Keratinocyte (primary cell): ENCODE measurements around the gene RANBP9. TPM values are rescaled to one million over a fixed set of nuclear protein-coding genes. Genes with fewer than 3 reads are reported as not detected.

Source experiments
- DNase-seq: peaks from one replicate; pipeline ENCODE4 v3.0.0-alpha.2; 2011; ENCODE audit warnings: low read depth, missing footprints, low spot score
- FAIRE-seq: peaks from 2 replicates; lab custom pipeline; 2011; peaks lifted over from hg19 to GRCh38; lab: Jason Lieb, UNC
- H2AFZ ChIP-seq: 2 replicates; pipeline ENCODE4 v1.6.0; 2012; ENCODE audit warnings: low read length, control low read depth, inconsistent platforms; ENCODE audit not compliant: control insufficient read depth
- H3K27ac ChIP-seq: 2 replicates; pipeline ENCODE4 v1.5.1; 2011; ENCODE audit warnings: low read length; ENCODE audit not compliant: control insufficient read depth, insufficient read depth
- H3K27me3 ChIP-seq: 3 replicates; pipeline ENCODE4 v1.6.0; 2011; ENCODE audit warnings: low read length; ENCODE audit not compliant: control insufficient read depth, insufficient read depth; ENCODE audit errors: extremely low read depth
- H3K36me3 ChIP-seq, 2 experiments: 2 replicates in 1 of 2; 3 replicates in 1 of 2; pipeline ENCODE4 v1.5.1; 2011; ENCODE audit warnings: low read length in 2 of 2, mild to moderate bottlenecking in 1 of 2; ENCODE audit not compliant: control insufficient read depth in 2 of 2, insufficient read depth in 2 of 2; ENCODE audit errors: extremely low read depth in 1 of 2
- H3K4me1 ChIP-seq: 3 replicates; pipeline ENCODE4 v1.5.1; 2011; ENCODE audit warnings: low read length; ENCODE audit not compliant: control insufficient read depth, insufficient read depth; ENCODE audit errors: extremely low read depth
- H3K4me2 ChIP-seq: 3 replicates; pipeline ENCODE4 v1.6.0; 2011; ENCODE audit warnings: low read depth, low read length; ENCODE audit not compliant: control insufficient read depth, insufficient read depth; ENCODE audit errors: extremely low read depth
- H3K4me3 ChIP-seq, 3 experiments: fragments of 200-600 bp in 1 of 3; sonication (generic) in 1 of 3; 2 replicates in 2 of 3; 3 replicates in 1 of 3; pipeline ENCODE4 v1.5.1; 2011 to 2016; ENCODE audit warnings: low read length in 3 of 3, mild to moderate bottlenecking in 3 of 3, control low read depth in 2 of 3, inconsistent platforms in 1 of 3, low read depth in 1 of 3, mixed read lengths in 1 of 3, mixed run types in 1 of 3, moderate library complexity in 1 of 3; ENCODE audit not compliant: control insufficient read depth in 2 of 3, insufficient read depth in 2 of 3; ENCODE audit errors: extremely low read depth in 1 of 3
- H3K79me2 ChIP-seq: 2 replicates; pipeline ENCODE4 v1.6.0; 2012; ENCODE audit warnings: low read length; ENCODE audit not compliant: control insufficient read depth, insufficient read depth
- H3K9ac ChIP-seq: 3 replicates; pipeline ENCODE4 v1.6.0; 2011; ENCODE audit warnings: low read length; ENCODE audit not compliant: control insufficient read depth, insufficient read depth; ENCODE audit errors: extremely low read depth
- H3K9me1 ChIP-seq: 3 replicates; pipeline ENCODE4 v1.6.0; 2011; ENCODE audit warnings: low read length; ENCODE audit not compliant: control insufficient read depth, insufficient read depth; ENCODE audit errors: extremely low read depth
- H3K9me3 ChIP-seq: 2 replicates; pipeline ENCODE4 v1.5.1; 2012; ENCODE audit warnings: low read depth, low read length; ENCODE audit not compliant: control insufficient read depth
- H4K20me1 ChIP-seq: 3 replicates; pipeline ENCODE4 v1.6.0; 2011; ENCODE audit warnings: low read length; ENCODE audit not compliant: control insufficient read depth, insufficient read depth; ENCODE audit errors: extremely low read depth
- CTCF ChIP-seq, 3 experiments: IDR thresholded peaks in 1 of 3; conservative IDR thresholded peaks in 1 of 3; optimal IDR thresholded peaks in 1 of 3; 2 replicates in 2 of 3; 3 replicates in 1 of 3; pipeline versions ENCODE3 to v1.5.1; 2011; ENCODE audit warnings: low read length in 3 of 3, mild to moderate bottlenecking in 3 of 3, moderate library complexity in 2 of 3, control low read depth in 1 of 3, inconsistent platforms in 1 of 3; ENCODE audit not compliant: insufficient read depth in 2 of 3; ENCODE audit errors: extremely low read depth in 1 of 3
- EZH2 ChIP-seq: IDR thresholded peaks from one replicate; pipeline ENCODE4 v1.6.1; 2012; ENCODE audit warnings: inconsistent platforms, mild to moderate bottlenecking, low read length, moderate library complexity
- dilution Hi-C: fragments of 300-500 bp; cut with MboI; formaldehyde crosslinking; loops from one replicate; pipeline ENCODE4 v1.7.0; 2020; ENCODE audit warnings: low sequenced_read_pairs; ENCODE audit not compliant: extremely low pct_ligation_motif_present
- polyA plus RNA-seq, 5 experiments: library from polyadenylated mRNA; depleted of rRNA in 3 of 5; stranded (reverse) in 3 of 5; stranded (forward) in 1 of 5; unstranded in 1 of 5; fragments of >200 nt; gene quantifications; 1 replicate in 1 of 5; 2 replicates in 3 of 5; 3 replicates in 1 of 5; pipeline versions ENCODE4 v1.2.1 to v1.2.3, GENCODE V29; 2011 to 2012; ENCODE audit warnings: missing spikeins in 2 of 5, low read depth in 1 of 5, low replicate concordance in 1 of 5

The RANBP9 gene
- polyA plus RNA-seq, 1 donor (not counting 4 experiments of a cell fraction or from before 2014, with no cell fraction given) = 36.7 TPM

- TF ChIP-seq EZH2 (no peak), CTCF (optimal IDR thresholded peaks at IDR 0.05 in 1 of 3, IDR thresholded peaks at IDR 0.05 in 1 of 3, conservative IDR thresholded peaks at IDR 0.05 in 1 of 3; ENCODE audit: extremely low read depth in 1 of 3, insufficient read depth in 2 of 3, low read length in 3 of 3) (no peak)
- peaks cover 3 to 14% of the 10 kb centered on the region in 2 experiments for H3K36me3 ChIP-seq
- FAIRE-seq = no peak
Observed at GRCh38 chr6:13630499-13630898, 81.1 kb downstream of the RANBP9 start.

GRCh38 chr6:13629459-13630116 lies 82.0 kb downstream of the RANBP9 start:
- no peaks in the 10 kb centered on the region for H3K4me1 ChIP-seq
- H3K4me3 ChIP-seq = no peak overlapping the region
- H3K4me2 ChIP-seq = no peak overlapping the region
- no peak overlapping the region for H3K9ac ChIP-seq
- H2AFZ ChIP-seq = no peak overlapping the region
- TF ChIP-seq EZH2 (no peak), CTCF (optimal IDR thresholded peaks at IDR 0.05 in 1 of 3, IDR thresholded peaks at IDR 0.05 in 1 of 3, conservative IDR thresholded peaks at IDR 0.05 in 1 of 3; ENCODE audit: extremely low read depth in 1 of 3, insufficient read depth in 2 of 3, low read length in 3 of 3) (no peak)
- FAIRE-seq (no peak), DNase-seq (no peak)
- no peaks in the 10 kb centered on the region for H3K9me3 ChIP-seq
- H3K27ac ChIP-seq = no peak overlapping the region
- H3K36me3 ChIP-seq = peaks cover 6 to 20% of the 10 kb centered on the region in 2 experiments
- H4K20me1 ChIP-seq = no peaks in the 10 kb centered on the region
- no peaks in the 10 kb centered on the region for H3K27me3 ChIP-seq
- no peaks in the 10 kb centered on the region for H3K79me2 ChIP-seq
- peaks cover under 1% of the 10 kb centered on the region for H3K9me1 ChIP-seq
- dilution Hi-C loops = no loop called here

More at GRCh38 chr6:13630499-13630898, 81.1 kb downstream of the RANBP9 start:
- no peaks in the 10 kb centered on the region for H3K79me2 ChIP-seq
- dilution Hi-C loops = no loop called here
- no peak overlapping the region for H3K4me3 ChIP-seq
- H3K27me3 ChIP-seq = no peaks in the 10 kb centered on the region
- no peaks in the 10 kb centered on the region for H3K9me3 ChIP-seq
- H3K4me1 ChIP-seq = no peaks in the 10 kb centered on the region
- H3K27ac ChIP-seq = no peak overlapping the region
- H3K9me1 ChIP-seq = no peaks in the 10 kb centered on the region
- no peak for DNase-seq
- no peak overlapping the region for H3K9ac ChIP-seq
- H3K4me2 ChIP-seq = no peak overlapping the region
- H2AFZ ChIP-seq = no peak overlapping the region
- no peaks in the 10 kb centered on the region for H4K20me1 ChIP-seq
